T-helper 2 cell (primary cell): ENCODE data around the gene RPL3.

Source experiments
- DNase-seq, 5 experiments: peaks; one replicate each; pipeline versions ENCODE4 v3.0.0 to v3.0.0-alpha.2; 2012 to 2022

RPL3 gene

DNA sequence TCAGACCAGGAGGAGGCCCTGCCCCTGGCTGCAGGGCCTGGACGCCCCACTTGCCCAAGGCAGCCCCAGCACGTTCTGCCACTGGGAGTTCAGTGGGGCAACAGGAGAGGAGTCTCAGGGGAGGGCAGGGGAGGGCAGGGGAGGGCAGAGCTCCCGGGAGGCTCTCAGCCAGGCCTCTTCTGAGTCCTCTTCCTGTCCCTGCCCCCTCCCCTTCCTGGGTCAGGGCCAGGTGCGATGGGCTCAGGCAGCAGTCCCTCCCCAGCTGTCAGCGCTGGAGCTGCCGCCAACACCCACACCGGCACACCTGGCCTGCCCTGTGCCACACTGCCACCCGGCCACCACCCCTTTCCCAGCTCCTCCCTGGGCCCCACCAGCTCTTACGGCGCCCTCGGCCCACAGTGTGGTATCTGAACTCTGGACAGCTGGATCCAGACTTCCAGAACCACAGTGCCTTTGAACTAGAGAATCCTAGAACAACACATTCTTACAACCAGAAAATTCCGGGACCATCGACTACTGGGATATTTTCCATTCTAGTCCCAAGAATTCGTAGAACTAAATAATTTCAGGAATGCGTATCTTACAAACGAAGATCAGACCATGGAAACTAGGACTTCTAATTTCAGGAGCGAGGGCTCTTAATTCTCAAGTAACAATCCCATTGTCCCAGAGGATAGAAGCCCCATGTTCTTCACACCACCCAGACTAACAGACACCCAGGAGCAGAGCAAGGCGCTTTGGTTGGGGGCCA is 21.8 kb downstream of the RPL3 start:
- no peak for DNase-seq

DNA sequence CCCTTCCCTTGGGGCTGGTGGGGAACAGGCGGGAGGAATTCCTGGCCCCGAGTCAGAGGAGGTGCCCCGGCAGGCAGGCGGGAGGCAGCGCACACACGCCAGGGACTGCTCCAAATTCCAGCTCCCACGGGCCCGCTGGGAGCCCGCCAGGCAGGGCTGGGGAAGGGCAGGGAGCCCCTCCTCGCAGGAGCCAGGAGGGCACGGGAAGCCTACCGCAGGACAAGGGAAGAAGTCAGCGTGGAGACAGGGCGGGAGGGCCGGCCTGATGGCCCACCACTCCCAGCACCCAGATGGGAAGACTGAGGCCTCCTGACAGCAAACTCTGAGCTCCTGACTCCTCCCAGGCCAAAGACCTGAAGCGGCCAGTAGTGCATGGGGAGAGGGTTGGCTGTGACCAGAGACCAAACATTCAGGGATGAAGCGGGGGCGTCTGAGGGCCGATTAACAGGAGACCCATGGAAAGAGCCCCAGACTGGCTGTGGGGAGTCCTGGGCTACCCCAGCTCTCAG is 22.4 kb downstream of the RPL3 start:
- DNase-seq: no peak

DNA sequence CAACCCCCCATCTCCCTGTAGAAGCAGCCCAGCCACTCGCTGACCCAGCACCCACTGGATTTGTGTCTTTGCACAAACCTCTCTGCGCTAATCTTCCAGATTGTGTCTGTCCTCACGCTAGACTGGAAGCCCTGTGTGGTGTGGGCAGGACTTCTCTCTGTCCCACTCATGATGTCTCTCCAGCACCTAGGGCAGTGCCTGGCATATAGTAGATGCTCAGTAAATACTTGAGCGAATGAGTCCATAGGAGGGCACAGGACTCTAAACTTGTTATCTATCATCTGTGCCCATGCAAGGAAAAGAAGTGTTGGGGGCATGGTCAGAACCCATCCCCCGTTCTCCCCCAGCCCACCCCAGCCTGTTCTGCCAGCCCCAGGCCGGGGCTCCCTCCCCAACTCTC is 22.9 kb downstream of the RPL3 start:
- no peak for DNase-seq

GRCh38 chr22:39294571-39295468 is 24.6 kb downstream of the RPL3 start:
- DNase-seq: no peak

DNA sequence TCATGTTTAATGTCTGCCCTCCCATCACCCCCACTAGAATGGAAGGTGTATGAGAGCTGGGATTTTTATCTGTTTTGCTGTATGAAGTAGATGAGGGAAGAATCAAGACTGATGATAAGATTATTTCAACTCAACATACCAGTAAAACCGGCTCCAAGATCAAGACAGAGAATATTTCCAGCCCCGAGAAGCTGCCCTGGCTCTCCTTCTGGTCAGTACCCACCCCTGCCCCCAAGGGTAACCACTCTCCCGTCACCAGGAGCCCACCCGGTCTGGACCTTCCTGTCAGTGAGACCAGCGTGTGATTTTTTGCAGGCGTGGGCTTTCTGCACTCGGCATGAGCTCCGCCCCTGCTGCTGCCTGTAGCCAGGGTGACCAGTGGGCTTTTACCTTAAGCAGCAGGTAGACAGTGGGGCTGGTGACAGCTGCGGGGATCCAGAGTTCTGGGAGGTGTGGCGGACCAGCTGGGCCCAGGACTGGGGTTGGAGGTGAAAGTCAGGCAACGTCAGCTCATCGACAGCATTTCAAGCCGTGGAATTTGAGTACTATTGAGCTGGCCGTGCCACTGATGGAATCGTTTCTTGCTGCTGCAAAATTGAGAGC is 25.6 kb downstream of the RPL3 start:
- no peak for DNase-seq

GRCh38 chr22:39292561-39293074 is 26.8 kb downstream of the RPL3 start:
- no peak for DNase-seq

GRCh38 chr22:39292031-39292462 is 27.4 kb downstream of the RPL3 start:
- DNase-seq: no peak

DNA sequence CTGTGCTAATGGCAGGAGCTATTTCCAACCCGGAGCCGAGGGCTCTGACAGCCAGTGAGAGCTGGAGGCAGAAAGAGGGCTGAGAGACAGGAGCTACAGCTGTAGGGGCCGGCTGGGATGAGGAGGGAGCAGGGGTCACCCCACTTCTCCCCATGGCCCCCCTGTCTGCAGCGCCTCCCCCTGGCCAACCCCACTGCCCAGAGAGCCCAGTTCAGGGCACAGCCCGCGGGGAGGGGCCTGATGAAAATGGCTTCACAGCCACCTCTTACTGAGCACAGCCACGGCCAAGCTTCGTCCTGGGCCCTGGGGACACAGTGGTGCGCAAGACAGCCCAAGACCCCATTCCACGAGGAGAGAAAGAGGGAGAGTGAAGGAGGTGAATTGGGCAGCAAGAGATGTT is 27.9 kb downstream of the RPL3 start:
- DNase-seq: no peak

- DNase-seq: no peak
Observed at GRCh38 chr22:39290724-39291161, 28.7 kb downstream of the RPL3 start.

GRCh38 chr22:39289975-39290720 is 29.3 kb downstream of the RPL3 start:
- DNase-seq: no peak

- no peak for DNase-seq
Observed at GRCh38 chr22:39289533-39289932, 29.9 kb downstream of the RPL3 start.

GRCh38 chr22:39288135-39288898 is 31.1 kb downstream of the RPL3 start:
- no peak for DNase-seq

GRCh38 chr22:39287076-39287725 is 32.2 kb downstream of the RPL3 start:
- DNase-seq: no peak

DNA sequence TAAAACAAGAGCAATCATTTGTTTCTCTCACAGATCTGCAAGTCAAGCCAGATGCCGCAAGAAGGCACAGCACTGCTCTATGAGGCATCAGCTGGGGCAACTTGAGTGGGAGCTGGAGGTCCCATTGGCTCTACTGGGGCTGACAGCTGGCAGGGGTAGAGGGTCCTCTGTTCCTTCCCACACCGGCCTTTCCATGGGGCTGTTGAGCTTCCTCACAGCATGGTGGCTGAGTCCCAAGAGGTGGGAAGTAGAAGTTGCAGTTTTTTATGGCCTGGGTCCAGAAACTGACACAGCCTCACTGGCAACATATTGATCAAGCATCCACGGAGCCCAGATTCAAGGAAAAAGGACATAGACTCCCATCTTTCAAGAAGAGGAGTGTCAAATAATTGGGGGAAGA is 34.4 kb downstream of the RPL3 start:
- no peak for DNase-seq

DNA sequence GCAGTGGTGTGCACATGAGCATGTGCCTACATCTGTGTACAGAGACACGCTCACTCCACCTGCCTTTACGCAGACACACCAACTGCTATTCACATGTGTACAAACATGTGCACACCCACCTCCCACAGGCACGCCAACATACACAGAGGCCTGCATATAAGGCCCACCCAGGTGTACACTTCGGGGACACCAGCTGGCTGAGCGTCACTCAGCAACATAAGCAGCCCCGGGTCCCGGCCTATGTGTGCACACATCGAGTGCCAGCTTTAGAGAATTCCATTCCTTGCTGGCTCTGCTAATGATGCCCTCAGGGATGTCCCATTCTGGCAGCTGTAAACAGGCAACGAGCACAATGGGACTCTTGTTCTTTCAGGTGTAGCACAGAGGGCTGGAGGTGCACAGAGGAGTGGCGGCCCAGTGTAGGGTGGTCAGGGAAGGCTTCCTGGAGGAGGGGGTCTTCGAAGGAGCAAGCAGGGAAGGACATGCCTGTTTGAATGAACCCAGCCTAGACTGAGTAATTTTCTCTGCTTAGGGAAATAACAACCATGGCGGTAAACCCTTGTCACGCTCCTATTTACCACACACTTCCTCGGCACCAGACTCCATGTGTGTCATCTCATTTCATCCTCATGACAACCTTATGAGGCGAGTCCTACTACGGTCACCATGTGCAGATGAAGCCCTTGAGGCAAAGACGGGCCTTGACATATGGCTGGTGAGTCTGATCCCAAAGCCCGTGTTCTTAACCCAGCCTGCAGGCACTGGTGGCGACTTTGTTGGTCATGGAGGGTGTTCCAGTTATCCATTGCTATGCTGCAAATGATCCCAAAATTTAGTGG is 35.1 kb downstream of the RPL3 start:
- no peak for DNase-seq

DNA sequence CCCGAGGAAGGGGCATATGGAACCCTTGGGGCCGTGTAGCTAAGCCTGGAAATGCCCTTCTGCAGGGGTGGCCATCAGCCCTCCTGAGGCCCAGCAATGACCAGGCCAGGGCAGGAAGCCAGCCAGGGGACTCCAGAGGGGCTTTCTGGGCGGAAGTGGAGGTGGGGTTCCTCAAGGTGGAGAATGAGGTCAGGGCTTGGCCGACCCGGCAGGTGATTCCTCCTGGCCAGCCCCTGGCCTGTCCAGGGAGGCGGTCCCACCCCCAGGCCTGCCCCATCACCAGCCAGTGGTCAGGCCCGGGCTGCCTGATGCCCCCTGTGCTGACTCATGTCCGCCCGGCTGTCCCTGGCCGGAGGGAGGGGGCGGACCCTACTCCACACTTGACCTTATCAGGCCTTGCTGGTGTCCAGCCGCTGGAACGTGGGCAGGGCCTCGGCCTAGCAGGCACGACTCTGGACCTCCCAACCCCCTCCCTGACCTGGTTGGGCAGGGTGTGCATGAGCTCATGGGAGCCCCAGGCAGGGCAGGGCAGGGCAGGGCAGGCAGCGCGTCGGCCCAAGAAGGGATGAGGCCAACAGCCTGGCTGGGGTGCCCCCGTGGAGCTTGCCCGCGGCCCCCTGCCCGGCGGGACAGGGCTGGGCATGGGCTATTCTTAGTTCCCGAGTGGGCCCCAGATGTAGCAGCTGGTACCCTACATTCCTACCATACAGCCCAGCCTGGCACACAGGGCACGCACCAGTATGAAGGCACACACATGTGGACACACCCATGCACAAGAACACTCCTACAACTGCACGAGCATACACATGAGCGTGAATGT is 35.9 kb downstream of the RPL3 start:
- DNase-seq: no peak

DNA sequence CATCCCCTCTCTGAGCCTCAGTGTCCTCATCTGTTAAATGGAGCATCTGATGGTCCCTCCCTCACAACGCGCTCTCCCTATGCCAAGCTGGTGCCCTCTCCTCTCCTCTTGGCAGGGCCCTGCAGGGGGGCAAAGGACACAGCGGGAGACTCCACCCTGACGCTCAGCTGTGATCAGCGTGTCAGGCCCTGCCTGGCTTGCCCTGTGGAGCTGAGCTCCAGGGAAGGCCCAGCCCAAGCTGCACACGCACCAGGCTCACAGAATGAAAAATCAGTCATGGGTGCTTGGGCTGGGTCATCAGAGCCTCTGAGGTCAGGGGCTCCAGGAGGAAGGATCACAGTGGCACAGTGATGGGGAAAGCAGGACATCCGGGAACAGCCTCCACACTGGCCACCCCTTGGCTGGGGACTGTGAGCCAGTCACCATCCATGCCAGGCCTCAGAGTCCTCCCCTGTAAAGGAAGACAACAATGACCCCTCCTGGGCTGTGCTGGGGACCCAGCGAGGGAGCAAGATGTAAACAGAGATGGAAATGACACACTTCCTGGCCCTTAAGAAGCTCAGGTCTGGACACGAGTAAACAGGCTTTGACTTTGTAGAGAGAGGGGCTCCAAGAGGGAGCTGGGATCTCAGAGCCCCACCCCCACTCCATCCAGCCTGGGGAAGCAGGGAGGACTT is 36.6 kb downstream of the RPL3 start:
- DNase-seq: no peak

DNA sequence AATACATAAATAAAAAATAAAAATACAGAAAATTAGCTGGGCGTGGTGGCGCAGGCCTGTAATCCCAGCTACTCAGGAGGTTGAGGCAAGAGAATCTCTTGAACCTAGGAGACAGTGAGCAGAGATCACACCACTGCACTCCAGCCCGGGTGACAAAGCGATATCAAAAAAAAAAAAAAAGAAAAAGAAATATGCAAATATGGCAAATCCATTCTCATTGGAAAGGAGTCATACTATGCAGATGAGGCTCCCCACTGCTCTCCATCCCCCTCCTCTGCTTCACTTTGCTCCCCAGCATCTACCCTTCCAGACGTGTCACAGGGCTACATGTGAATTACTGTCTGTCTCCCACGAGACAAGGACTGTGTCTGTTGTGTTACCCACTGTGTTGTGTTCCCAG is 38.3 kb downstream of the RPL3 start:
- no peak for DNase-seq

DNA sequence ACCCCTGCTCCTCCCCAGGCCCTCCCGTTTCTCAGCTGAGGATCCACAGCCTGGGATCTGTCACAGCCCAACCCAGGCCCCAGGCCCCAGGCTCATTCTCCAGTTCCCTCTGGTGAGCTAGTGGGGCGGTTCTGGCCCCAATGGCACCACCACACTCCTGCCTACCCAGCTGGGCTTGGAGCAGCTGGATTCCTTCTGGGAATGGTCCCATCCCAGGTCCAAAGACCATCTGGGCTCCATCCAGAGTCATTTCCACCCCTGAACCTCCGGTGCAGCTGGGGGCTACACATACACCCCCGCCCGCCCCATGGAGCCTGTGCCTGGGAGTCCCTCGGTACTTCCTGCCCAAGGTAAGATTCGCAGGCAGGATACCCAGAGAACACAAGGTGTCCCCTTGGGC is 39.2 kb downstream of the RPL3 start:
- no peak for DNase-seq
